Activated T-helper 1 cell treated with anti-CD3 and anti-CD28 coated beads, Interleukin-12 subunit alpha, Interleukin-12 subunit beta, Interleukin-2, Interleukin-4 antibody, amounts not matched to agents 30 ng/mL and 10 ng/mL and 1 ng/mL, durations not matched to agents 14 hours and 24 hours and 36 hours (primary cell): Measurements from ENCODE around the gene MYL2. TPM values are rescaled to one million over a fixed set of nuclear protein-coding genes. Genes with fewer than 3 reads are reported as not detected.

Experiments
- DNase-seq: peaks from one replicate; pipeline ENCODE4 v3.0.0; 2021; ENCODE audit warnings: low spot score
- H3K27ac Mint-ChIP-seq: one replicate; pipeline ENCODE4 v1.8.0; 2021; ENCODE audit warnings: mild to moderate bottlenecking, mixed read lengths
- H3K27me3 Mint-ChIP-seq: one replicate; pipeline ENCODE4 v1.8.0; 2022; ENCODE audit warnings: mild to moderate bottlenecking, moderate library complexity, mixed read lengths; ENCODE audit not compliant: insufficient read depth
- H3K36me3 Mint-ChIP-seq: one replicate; pipeline ENCODE4 v1.8.0; 2021; ENCODE audit warnings: low read depth, mixed read lengths
- H3K4me1 Mint-ChIP-seq: one replicate; pipeline ENCODE4 v1.8.0; 2021; ENCODE audit warnings: low read depth, mixed read lengths
- H3K4me3 Mint-ChIP-seq: one replicate; pipeline ENCODE4 v1.8.0; 2021; ENCODE audit warnings: mild to moderate bottlenecking, moderate library complexity, mixed read lengths
- H3K9me3 Mint-ChIP-seq: one replicate; pipeline ENCODE4 v1.8.0; 2021; ENCODE audit warnings: mixed read lengths
- intact Hi-C: fragments of 100-400 bp; cut with micrococcal nuclease; formaldehyde crosslinking; loops from one replicate; pipeline ENCODE4 v1.15.1; 2024
- total RNA-seq: library from RNA; stranded (reverse); gene quantifications from 2 replicates; pipeline ENCODE4 v1.2.3, GENCODE V29; 2022

Gene MYL2
- total RNA-seq, 1 donor from 2014 or later = not detected

- Mint-ChIP-seq H3K4me3 (no peak overlapping the region), H3K4me1 (no peaks in the 10 kb centered on the region), H3K9me3 (no peaks in the 10 kb centered on the region), H3K27me3 (peaks cover 4% of the 10 kb centered on the region), H3K27ac (no peak overlapping the region), H3K36me3 (no peaks in the 10 kb centered on the region)
- intact Hi-C loops = no loop called here
- no peak for DNase-seq
Observed at GRCh38 chr12:110869803-110870202, 50.6 kb downstream of the MYL2 start.

GRCh38 chr12:110869026-110869425, 51.4 kb downstream of the MYL2 start:
- H3K4me1 Mint-ChIP-seq = no peaks in the 10 kb centered on the region
- H3K36me3 Mint-ChIP-seq = no peaks in the 10 kb centered on the region
- peaks cover 4% of the 10 kb centered on the region for H3K27me3 Mint-ChIP-seq
- H3K27ac Mint-ChIP-seq = no peak overlapping the region
- H3K9me3 Mint-ChIP-seq = no peaks in the 10 kb centered on the region
- no peak overlapping the region for H3K4me3 Mint-ChIP-seq
- intact Hi-C loops = no loop called here
- DNase-seq = no peak

- Mint-ChIP-seq H3K27me3 (peaks cover 4% of the 10 kb centered on the region), H3K9me3 (no peaks in the 10 kb centered on the region), H3K36me3 (no peaks in the 10 kb centered on the region), H3K27ac (no peak overlapping the region), H3K4me3 (no peak overlapping the region), H3K4me1 (no peaks in the 10 kb centered on the region)
- DNase-seq = no peak
- intact Hi-C loops = no loop called here
Observed at GRCh38 chr12:110865521-110865920, 54.9 kb downstream of the MYL2 start.

- no peak overlapping the region for H3K4me3 Mint-ChIP-seq
- H3K27me3 Mint-ChIP-seq = peaks cover 2% of the 10 kb centered on the region
- no peaks in the 10 kb centered on the region for H3K4me1 Mint-ChIP-seq
- H3K9me3 Mint-ChIP-seq = no peaks in the 10 kb centered on the region
- intact Hi-C loops = no loop called here
- DNase-seq = no peak
- no peak overlapping the region for H3K27ac Mint-ChIP-seq
- H3K36me3 Mint-ChIP-seq = no peaks in the 10 kb centered on the region
Observed at GRCh38 chr12:110863161-110863560, 57.2 kb downstream of the MYL2 start.

- Mint-ChIP-seq H3K27ac (no peak overlapping the region), H3K4me3 (no peak overlapping the region), H3K36me3 (no peaks in the 10 kb centered on the region), H3K9me3 (no peaks in the 10 kb centered on the region), H3K27me3 (peaks cover 2% of the 10 kb centered on the region), H3K4me1 (no peaks in the 10 kb centered on the region)
- intact Hi-C loops = no loop called here
- DNase-seq = no peak
Observed at GRCh38 chr12:110862329-110862728, 58.0 kb downstream of the MYL2 start.

GRCh38 chr12:110861729-110862128, 58.6 kb downstream of the MYL2 start:
- no peaks in the 10 kb centered on the region for H3K4me1 Mint-ChIP-seq
- intact Hi-C loops = no loop called here
- no peak for DNase-seq
- no peak overlapping the region for H3K4me3 Mint-ChIP-seq
- peaks cover 2% of the 10 kb centered on the region for H3K27me3 Mint-ChIP-seq
- H3K9me3 Mint-ChIP-seq = no peaks in the 10 kb centered on the region
- H3K36me3 Mint-ChIP-seq = no peaks in the 10 kb centered on the region
- H3K27ac Mint-ChIP-seq = no peak overlapping the region

Other genes starting within 250 kb of the MYL2 start
- gene HVCN1, start 231.5 kb downstream of the MYL2 start, total RNA-seq = 13.8 and 16.7 TPM in 2 replicates
- gene PPP1CC, start 177.7 kb downstream of the MYL2 start, total RNA-seq = 449 and 469 TPM in 2 replicates
- not detected in 2 replicates for gene CCDC63, start 73.6 kb downstream of the MYL2 start, total RNA-seq
- not detected in 2 replicates for gene CUX2, start 113.6 kb upstream of the MYL2 start, total RNA-seq